IgD-negative memory B cell (primary cell): ENCODE results near the gene UCK2. TPM values are rescaled to one million over a fixed set of nuclear protein-coding genes. Genes with fewer than 3 reads are reported as not detected.

Source experiments
- H3K27ac Mint-ChIP-seq, 3 donors: one replicate each; pipeline ENCODE4 v1.8.0; 2020 to 2022; ENCODE audit warnings: mild to moderate bottlenecking in 3 of 3, mixed read lengths in 3 of 3, moderate library complexity in 1 of 3
- H3K27me3 Mint-ChIP-seq: one replicate; pipeline ENCODE4 v1.8.0; 2021; ENCODE audit warnings: mixed read lengths
- H3K36me3 Mint-ChIP-seq: one replicate; pipeline ENCODE4 v1.8.0; 2020; ENCODE audit warnings: mild to moderate bottlenecking, mixed read lengths
- H3K4me1 Mint-ChIP-seq, 3 donors: one replicate each; pipeline ENCODE4 v1.8.0; 2020 to 2022; ENCODE audit warnings: mixed read lengths in 3 of 3, mild to moderate bottlenecking in 1 of 3
- H3K4me3 Mint-ChIP-seq, 4 donors: one replicate each; pipeline ENCODE4 v1.8.0; 2020 to 2022; ENCODE audit warnings: mild to moderate bottlenecking in 4 of 4, mixed read lengths in 4 of 4, moderate library complexity in 3 of 4
- H3K9me3 Mint-ChIP-seq, 3 donors: one replicate each; pipeline ENCODE4 v1.8.0; 2020 to 2021; ENCODE audit warnings: mixed read lengths in 3 of 3, mild to moderate bottlenecking in 1 of 3
- polyA plus RNA-seq: library from polyadenylated mRNA; unstranded; fragments of 300-500 nt; fragmentation: Illumina TruSeq; gene quantifications from one replicate; pipeline ENCODE4 v1.2.3, GENCODE V29; 2021

The UCK2 gene
- polyA plus RNA-seq, 1 donor from 2014 or later, result 13.5 TPM

DNA sequence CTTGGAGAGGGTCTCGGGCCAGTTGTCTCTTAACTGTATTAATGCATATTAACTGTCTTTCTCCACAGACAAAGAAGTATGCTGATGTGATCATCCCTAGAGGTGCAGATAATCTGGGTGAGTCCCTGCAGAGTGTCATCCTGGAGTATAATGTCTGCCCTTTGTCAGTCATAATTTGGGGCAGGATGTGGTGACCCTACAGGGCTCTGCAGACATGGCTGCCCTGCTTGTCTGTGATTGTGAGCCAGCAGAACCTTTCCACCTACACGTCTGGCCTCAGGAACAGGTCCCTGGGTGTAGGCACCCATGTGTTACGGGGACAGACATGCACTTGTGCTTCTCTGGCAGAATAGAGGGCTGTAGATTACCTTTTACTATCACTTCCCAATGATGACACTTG is 78.4 kb downstream of the UCK2 start:
- no peaks in the 10 kb centered on the region for H3K9me3 Mint-ChIP-seq
- H3K27me3 Mint-ChIP-seq, result no peaks in the 10 kb centered on the region
- no peak overlapping the region for H3K4me3 Mint-ChIP-seq
- peaks cover 0 to 3% (median 0%) of the 10 kb centered on the region in 3 donors for H3K4me1 Mint-ChIP-seq
- no peak overlapping the region for H3K27ac Mint-ChIP-seq
- peaks cover 8% of the 10 kb centered on the region for H3K36me3 Mint-ChIP-seq

DNA sequence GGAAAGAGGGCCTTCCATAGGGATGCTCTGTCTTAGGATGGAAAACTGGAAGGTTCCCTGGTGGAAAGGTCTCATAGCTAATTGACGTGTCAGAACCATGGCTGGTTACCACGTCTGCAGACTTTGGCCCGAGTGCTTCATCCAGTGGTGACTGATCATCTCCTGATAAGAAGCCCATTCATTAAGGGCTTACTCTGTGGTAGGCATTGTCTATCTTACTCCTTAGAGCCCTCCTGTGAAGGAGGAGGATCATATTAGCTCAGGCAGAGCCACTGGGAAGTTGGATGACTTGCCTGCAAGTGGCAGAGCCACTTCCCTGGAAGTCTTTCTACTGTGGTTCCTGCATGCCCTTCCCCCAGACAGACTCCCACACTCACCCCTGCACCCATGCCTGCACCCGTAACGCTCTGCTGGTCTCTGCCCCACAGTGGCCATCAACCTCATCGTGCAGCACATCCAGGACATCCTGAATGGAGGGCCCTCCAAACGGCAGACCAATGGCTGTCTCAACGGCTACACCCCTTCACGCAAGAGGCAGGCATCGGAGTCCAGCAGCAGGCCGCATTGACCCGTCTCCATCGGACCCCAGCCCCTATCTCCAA is 79.9 kb downstream of the UCK2 start:
- Mint-ChIP-seq H3K9me3 (no peaks in the 10 kb centered on the region), H3K4me1 (peaks cover 0 to 3% (median 0%) of the 10 kb centered on the region in 3 donors), H3K27me3 (no peaks in the 10 kb centered on the region), H3K36me3 (peaks cover 7% of the 10 kb centered on the region), H3K27ac (peak overlapping the region in 1 of 3 donors; percentile 37), H3K4me3 (no peak overlapping the region)

DNA sequence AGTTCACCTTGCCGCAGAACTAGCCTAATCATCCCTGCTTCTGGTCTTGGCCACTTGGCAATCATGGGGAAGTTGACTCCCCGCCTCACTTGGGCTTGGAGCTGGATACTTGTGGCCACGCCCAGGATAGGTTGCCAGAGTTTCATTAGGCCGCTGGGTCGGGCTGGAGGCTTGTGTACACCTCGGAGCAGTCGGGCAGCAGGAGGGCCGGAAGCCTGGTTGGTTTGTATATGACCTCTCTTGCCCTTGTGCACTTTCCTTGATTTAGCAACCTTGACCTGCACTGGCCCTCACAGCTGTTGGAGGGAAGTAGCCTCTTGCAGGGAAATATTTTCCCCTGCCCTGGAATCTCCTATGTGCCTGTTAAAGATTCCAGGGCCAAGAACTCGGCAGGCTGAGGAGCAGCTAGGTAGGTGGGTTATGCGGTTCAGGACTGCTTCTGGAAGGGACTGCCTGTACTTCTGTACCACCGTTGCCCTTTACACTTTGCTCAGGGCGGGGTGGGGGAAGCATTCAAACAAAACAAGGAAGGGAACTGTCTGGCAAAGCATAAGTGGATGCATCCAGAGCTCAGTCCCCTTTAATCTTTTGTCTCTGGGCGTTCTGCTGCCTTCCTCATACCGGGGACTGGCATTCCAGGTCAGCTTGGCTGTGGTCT is 83.5 kb downstream of the UCK2 start:
- H3K36me3 Mint-ChIP-seq, result peaks cover 4% of the 10 kb centered on the region

DNA sequence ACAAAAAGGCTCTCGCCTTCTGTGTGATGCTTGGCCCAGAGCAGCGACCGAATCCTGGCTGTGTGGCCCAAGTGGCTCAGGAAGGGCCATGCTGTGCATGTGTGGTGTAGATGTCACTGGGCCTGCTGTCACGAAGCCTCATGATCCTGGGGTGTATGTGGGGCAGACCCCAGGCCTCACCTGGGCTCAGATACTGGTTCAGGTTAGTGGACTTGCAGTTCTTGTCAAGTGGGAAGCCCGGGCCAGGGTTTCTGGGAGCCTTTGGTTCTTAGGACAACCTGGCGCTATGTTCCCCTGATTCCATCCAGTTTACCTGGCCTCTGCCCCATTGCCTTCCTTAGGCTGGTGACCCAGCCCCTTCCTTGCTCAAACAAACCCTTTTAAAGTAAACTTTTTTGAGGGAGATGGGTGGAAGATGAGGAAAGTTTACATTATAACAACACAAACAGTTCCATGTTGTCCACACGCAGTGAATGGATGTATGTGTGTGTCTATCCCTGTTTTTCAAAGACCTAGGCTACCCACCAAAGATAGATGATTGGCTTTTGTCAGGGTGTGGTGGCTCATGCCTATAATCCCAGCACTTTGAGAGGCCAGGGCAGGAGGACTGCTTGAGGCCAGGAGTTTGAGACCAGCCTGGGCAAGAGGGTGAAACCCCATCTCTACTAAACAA is 84.3 kb downstream of the UCK2 start:
- H3K4me1 Mint-ChIP-seq, result peaks cover 0 to 2% (median 2%) of the 10 kb centered on the region in 3 donors
- H3K4me3 Mint-ChIP-seq, result no peak overlapping the region
- H3K9me3 Mint-ChIP-seq, result no peaks in the 10 kb centered on the region
- no peaks in the 10 kb centered on the region for H3K36me3 Mint-ChIP-seq
- no peak overlapping the region for H3K27ac Mint-ChIP-seq
- H3K27me3 Mint-ChIP-seq, result no peaks in the 10 kb centered on the region

More for the DNA sequence above, 83.5 kb downstream of the UCK2 start:
- Mint-ChIP-seq H3K27ac (no peak overlapping the region), H3K9me3 (no peaks in the 10 kb centered on the region), H3K4me1 (peaks cover 0 to 2% (median 2%) of the 10 kb centered on the region in 3 donors), H3K27me3 (no peaks in the 10 kb centered on the region), H3K4me3 (no peak overlapping the region)

DNA sequence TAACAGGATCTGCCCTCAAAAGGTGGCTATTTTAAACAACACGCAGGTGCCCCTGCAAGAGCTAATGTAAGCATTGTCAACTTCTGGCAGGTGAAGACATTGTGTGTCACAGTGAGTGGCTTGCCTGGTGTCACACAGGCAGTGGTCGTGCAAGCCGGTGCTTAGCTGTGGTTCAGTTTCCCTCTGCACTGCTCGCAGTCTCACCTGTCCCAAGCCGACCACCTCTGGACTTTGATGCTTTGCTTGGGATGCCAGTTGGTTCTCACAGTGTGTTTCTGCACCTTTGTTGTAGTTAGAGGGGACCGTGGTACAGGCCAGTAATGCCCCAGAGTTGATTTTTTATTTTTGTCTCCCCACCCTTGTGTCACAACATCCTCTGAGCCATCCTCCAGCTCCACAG is 85.2 kb downstream of the UCK2 start:
- Mint-ChIP-seq H3K36me3 (no peaks in the 10 kb centered on the region), H3K4me3 (no peak overlapping the region), H3K9me3 (no peaks in the 10 kb centered on the region), H3K27ac (no peak overlapping the region), H3K4me1 (peaks cover 0 to 2% (median 2%) of the 10 kb centered on the region in 3 donors), H3K27me3 (no peaks in the 10 kb centered on the region)

DNA sequence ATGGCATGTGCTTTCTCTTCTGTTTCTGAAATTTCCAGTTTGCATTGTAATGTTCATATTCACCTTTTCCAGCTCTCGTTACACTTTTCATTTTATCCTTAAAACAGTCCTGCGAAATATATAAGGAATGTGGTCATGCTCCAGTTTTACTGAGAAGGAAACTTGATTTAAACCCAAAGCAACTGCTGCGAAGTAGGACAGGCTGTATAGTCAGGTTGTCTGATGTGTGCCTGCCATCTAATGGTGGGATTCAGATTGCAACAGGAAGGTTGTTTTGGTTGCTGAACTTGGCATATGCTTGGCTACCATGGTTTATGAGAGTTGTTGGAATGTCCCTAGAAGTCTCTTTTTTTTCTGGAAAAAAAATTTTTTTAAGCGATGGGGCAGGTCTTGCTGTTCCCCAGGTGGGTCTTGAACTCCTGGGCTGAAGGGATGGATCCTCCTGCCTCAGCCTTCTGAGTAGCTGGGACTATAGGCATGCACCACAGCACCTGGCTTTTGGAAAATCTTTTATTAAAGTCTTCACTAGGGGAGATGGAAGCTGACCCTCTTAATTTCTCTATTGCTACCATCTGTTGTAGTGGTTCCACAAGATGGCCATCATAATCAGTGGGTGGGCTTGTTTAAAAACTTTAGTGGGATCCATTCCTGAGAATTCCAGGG is 86.9 kb downstream of the UCK2 start:
- H3K36me3 Mint-ChIP-seq, result no peaks in the 10 kb centered on the region
- no peak overlapping the region for H3K4me3 Mint-ChIP-seq
- no peak overlapping the region for H3K27ac Mint-ChIP-seq
- H3K4me1 Mint-ChIP-seq, result peaks cover 0 to 2% (median 2%) of the 10 kb centered on the region in 3 donors
- no peaks in the 10 kb centered on the region for H3K27me3 Mint-ChIP-seq
- no peaks in the 10 kb centered on the region for H3K9me3 Mint-ChIP-seq

DNA sequence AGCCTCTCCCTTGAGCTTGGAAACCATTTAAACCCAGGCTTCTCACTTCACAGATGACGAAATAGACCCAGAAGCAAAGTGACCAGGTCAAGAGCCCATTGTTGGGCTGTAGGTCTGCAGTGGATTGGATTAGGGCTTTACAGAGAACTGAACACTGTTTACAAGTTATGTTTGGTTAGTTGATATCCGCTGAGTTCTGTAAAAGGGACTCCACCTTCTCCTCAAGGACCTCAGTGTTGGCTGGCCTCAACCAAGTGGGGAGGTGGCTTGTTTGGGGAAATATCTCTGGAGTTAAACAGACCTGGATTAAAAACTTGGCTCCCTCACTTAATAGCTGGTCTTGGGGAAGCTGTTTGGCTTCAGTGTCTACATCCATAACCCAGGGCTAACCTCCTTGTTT is 88.1 kb downstream of the UCK2 start:
- peaks cover 0 to 2% (median 2%) of the 10 kb centered on the region in 3 donors for H3K4me1 Mint-ChIP-seq
- H3K9me3 Mint-ChIP-seq, result no peaks in the 10 kb centered on the region
- H3K4me3 Mint-ChIP-seq, result no peak overlapping the region
- no peaks in the 10 kb centered on the region for H3K27me3 Mint-ChIP-seq
- no peak overlapping the region for H3K27ac Mint-ChIP-seq
- H3K36me3 Mint-ChIP-seq, result no peaks in the 10 kb centered on the region

DNA sequence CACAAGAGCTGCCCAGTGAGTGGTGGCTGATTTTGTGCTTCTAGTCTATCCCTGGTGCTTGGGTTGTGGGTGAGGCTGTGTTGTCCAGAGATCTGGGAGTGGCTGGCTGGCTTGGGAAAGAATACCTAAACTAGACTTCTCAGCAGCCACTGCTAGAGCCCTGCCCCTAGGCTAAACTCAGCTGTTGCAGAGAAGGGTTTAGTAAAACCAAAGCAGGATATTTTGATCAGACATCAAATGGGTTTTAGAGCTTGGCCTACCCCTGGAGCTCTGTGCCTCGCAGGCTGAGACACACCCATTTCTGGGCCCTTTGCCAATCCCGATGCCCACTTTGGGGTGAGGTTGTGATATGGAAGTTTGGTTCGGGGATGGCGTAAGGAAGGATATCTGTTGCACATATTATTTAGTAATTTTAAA is 88.5 kb downstream of the UCK2 start:
- Mint-ChIP-seq H3K36me3 (no peaks in the 10 kb centered on the region), H3K4me3 (no peak overlapping the region), H3K4me1 (peaks cover 0 to 2% (median 2%) of the 10 kb centered on the region in 3 donors), H3K27ac (no peak overlapping the region), H3K27me3 (no peaks in the 10 kb centered on the region), H3K9me3 (no peaks in the 10 kb centered on the region)

DNA sequence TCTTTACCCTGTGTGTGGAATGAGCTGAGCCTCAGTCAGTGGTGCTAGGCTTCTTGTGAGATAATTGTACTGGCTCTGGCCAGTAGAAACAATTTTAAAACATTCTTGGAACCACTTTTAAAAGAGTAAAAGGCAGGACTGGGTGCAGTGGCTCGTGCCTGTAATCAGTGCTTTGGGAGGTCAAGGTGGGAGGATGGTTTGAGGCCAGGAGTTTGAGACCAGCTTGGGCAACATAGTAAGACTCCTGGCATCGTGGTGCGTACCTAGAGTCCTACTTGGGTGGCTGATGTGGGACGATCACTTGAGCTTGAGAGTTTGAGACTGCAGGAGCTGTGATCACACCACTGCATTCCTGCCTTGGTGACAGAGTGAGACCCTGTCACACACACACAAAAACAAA is 89.8 kb downstream of the UCK2 start:
- Mint-ChIP-seq H3K36me3 (no peaks in the 10 kb centered on the region), H3K27me3 (no peaks in the 10 kb centered on the region), H3K4me3 (no peak overlapping the region), H3K27ac (no peak overlapping the region), H3K9me3 (peaks cover 0 to 1% (median 0%) of the 10 kb centered on the region in 3 donors), H3K4me1 (peaks cover 0 to 2% (median 2%) of the 10 kb centered on the region in 3 donors)

DNA sequence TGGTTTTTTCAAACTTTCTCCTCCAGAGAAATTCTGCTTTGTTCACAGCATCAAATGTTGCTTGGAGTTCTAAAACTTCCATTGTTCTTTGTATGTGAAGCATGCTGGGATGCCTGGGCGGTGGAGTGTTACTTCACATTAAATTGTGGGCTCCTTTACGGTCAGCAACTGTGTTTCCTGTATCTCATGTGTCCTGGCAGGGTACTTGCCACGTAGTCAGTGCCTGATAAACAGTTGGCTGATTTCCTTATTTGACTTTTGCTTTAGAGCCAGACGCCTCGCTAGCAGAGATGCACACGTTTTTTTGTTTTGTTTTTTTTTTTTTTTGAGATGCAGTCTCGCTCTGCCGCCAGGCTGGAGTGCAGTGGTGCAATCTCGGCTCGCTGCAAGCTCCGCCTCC is 96.7 kb downstream of the UCK2 start:
- Mint-ChIP-seq H3K36me3 (no peaks in the 10 kb centered on the region), H3K4me3 (no peak overlapping the region), H3K27me3 (peaks cover 2% of the 10 kb centered on the region), H3K4me1 (peaks cover 0 to 6% (median 2%) of the 10 kb centered on the region in 3 donors), H3K9me3 (peaks cover 0 to 1% (median 0%) of the 10 kb centered on the region in 3 donors), H3K27ac (no peak overlapping the region)

DNA sequence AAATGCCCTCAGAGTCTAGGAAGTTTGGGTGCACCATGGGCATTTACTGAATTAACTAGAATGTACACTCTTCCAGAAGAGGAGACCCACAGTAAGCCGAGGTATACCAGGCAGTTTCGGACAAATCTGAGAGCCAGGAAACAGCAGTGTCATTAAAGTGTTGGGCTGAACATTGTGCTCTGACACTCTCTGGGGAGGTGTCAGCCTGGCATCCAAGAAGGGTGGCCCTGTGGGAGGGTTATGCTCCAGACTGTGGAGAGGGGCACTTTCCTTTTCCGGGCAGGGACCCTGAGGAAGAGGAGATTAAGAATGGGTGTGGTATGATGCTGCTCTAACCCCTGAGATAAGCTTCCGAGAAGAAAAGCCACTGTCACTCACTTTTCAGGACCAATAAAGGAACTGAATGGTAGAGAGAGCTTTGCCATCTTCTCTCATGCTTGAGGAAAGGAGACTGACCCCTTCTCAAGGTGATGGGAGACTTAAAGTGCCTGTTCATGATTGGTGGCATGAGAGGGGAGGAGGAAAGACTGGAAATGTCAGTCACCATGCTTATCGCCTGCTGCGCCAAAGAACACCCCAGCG is 98.2 kb downstream of the UCK2 start:
- peaks cover 0 to 2% (median 1%) of the 10 kb centered on the region in 3 donors for H3K9me3 Mint-ChIP-seq
- H3K27me3 Mint-ChIP-seq, result peaks cover 5% of the 10 kb centered on the region
- H3K4me3 Mint-ChIP-seq, result no peak overlapping the region
- H3K36me3 Mint-ChIP-seq, result no peaks in the 10 kb centered on the region
- H3K4me1 Mint-ChIP-seq, result peaks cover 0 to 6% (median 2%) of the 10 kb centered on the region in 3 donors
- H3K27ac Mint-ChIP-seq, result no peak overlapping the region

DNA sequence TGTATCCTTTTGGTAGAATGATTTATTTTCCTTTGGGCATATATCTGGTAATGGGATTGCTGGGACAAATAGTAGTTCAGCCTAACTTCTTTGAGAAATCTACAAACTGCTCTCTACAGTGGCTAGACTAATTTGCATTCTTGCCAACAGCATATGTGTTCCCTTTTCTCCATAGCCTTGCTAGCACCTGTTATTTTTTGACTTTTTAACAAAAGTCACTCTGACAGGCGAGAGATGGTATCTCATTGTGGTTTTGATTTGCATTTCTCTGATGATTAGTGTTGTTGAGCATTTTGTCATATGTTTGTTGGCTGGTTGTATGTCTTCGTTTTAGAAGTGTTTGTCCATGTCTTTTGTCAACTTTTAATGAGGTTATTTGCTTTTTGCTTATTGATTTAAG is 99.8 kb downstream of the UCK2 start:
- no peak overlapping the region for H3K27ac Mint-ChIP-seq
- peaks cover 10% of the 10 kb centered on the region for H3K27me3 Mint-ChIP-seq
- H3K36me3 Mint-ChIP-seq, result no peaks in the 10 kb centered on the region
- no peak overlapping the region for H3K4me3 Mint-ChIP-seq
- peaks cover 0 to 2% (median 0%) of the 10 kb centered on the region in 3 donors for H3K9me3 Mint-ChIP-seq
- peaks cover 0 to 6% (median 2%) of the 10 kb centered on the region in 3 donors for H3K4me1 Mint-ChIP-seq

DNA sequence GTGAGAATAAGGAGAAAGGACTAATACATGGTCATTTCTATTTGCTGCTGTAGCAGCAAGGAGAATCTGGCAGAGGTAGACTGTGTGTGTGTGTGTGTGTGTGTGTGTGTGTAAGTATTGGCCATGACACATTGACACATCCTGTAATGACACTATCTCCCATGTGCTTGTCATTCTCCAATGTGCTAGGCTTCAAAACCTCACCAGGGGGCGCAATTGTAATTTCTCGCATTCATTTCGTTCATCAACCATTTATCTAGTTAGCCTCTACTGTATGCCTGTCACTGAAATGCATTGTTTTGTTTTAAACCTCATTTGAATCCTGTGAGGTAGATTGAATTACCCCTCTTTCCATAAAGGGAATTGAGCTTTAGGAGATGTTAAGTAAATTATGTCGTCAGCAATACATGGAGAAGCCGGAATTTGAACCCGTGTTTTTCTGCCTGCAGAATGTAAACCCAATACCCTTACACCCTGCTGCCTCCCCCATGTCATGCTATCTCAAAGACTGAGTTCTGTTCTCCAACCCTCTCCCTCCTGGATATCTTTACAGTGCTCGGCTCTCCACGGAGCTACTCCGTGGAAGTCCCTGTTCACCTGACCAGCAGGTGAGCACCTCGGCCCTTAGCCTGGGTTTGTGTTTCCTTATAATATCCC is 100.8 kb downstream of the UCK2 start:
- peaks cover 0 to 2% (median 0%) of the 10 kb centered on the region in 3 donors for H3K9me3 Mint-ChIP-seq
- peaks cover 0 to 6% (median 2%) of the 10 kb centered on the region in 3 donors for H3K4me1 Mint-ChIP-seq
- no peak overlapping the region for H3K27ac Mint-ChIP-seq
- peaks cover 11% of the 10 kb centered on the region for H3K27me3 Mint-ChIP-seq
- H3K36me3 Mint-ChIP-seq, result no peaks in the 10 kb centered on the region
- H3K4me3 Mint-ChIP-seq, result no peak overlapping the region

DNA sequence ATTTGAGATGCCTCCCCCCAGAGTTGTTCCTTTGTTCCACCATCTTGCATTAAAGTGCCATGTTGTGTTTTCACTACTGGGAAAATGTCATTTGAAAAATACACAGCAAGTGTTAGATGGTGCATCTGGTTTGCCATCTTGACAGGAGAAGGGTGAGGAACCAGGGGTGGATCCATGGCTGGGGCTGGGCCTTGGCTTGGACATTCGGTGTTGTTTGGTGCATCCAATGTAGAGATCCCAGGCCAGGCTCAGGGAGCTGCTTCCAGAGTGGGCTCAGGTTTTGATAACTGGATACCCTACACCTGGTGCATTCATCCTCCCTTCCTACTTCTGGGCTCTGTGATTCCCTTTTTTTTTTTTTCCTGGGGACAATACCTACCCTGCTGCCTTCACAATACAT is 103.5 kb downstream of the UCK2 start:
- peaks cover 0 to 6% (median 2%) of the 10 kb centered on the region in 3 donors for H3K4me1 Mint-ChIP-seq
- no peak overlapping the region for H3K4me3 Mint-ChIP-seq
- no peak overlapping the region for H3K27ac Mint-ChIP-seq
- H3K36me3 Mint-ChIP-seq, result no peaks in the 10 kb centered on the region
- peaks cover 9% of the 10 kb centered on the region for H3K27me3 Mint-ChIP-seq
- peaks cover 0 to 2% (median 0%) of the 10 kb centered on the region in 3 donors for H3K9me3 Mint-ChIP-seq
